GM19025 (cell line): ENCODE data around the gene EMP2.

Experiments used
- ATAC-seq: cut with Tn5 transposase; IDR thresholded peaks from one replicate; pipeline ENCODE4 v1.9.1; 2021; ENCODE audit warnings: mild to moderate bottlenecking, low read depth, moderate library complexity; ENCODE audit not compliant: unreplicated experiment

The EMP2 gene

DNA sequence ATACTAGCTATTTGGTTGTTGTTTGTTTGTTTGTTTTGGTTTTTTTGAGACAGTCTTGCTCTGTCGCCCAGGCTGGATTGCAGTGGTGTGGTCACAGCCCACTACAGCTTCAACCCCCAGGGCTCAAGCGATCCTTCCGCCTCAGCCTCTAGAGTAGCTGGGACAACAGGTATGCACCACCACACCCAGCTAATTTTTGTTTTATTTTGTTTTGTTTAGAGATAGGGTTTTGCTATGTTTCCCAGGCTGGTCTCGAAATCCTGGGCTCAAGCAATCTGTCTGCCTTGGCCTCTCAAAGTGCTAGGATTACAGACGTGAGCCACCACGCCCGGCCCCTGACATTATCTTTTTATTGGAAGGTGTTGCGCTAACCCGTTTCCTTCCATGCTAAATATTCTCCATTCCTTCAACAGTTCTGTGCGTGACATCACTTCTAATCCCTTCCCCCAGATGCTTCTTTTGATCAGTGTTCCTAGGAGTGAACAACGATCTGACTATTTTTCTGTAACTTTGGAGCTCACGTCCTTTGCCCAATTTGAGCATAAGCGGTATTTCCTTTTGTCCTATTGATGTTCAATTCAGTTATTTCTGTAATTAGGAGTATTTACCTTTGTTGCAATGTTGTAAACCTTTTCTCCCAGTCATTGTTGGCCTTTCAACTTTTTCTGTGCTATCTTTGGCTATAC lies 30.2 kb upstream of the EMP2 start:
- no peak for ATAC-seq

DNA sequence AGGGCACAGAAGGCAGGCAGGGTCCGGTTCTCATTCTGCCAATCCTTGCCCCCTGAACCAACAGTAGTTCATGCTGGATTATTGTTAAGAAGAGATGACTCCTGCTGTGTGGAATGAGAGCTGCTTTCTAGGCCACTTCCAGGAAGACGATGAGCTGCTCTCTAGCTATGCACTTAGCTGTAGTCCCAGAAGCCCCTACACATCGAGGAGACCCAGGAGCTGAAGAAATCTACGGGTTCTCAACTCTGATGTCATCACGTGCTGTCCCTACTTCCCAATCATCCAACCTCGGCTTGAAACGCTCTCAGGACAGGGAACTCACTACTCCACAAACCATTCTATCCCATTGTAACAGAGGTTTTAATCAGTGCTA lies 29.0 kb upstream of the EMP2 start:
- no peak for ATAC-seq

DNA sequence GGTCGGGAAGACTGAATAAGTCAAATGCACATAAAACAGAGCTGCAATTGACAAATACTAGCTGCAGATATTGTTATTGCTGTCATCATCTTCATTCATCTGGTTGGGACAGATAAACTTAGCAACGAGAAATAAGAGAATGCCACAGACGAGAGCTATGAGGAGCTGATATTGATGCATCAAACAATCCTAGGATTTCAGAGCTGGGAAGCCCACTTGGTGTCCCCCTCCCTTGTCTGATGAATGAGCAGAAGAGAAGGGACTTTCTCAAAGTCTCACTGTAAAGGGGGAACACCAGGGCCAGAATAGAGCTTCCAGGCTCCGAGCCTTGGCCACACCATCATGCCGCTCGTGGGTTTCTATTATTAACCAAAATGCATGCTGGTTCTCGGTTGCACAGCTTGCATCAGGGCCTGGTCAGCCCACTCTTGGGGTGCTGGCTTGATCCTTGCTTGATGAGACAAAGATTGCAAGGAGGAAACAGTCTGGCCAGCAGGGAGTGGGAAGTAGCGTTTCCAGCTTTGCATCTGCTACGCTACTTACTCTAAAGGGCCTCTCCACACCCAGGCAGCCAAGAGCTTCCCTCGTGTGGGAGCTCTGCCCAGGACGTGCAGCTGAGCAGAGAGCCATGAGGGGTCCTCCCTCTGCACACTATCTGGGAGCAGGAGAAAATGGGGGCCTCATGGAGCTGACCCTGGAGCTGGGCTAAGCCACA lies 28.4 kb upstream of the EMP2 start:
- ATAC-seq, result no peak

- ATAC-seq, result no peak
Observed at GRCh38 chr16:10607157-10607556, 26.8 kb upstream of the EMP2 start.

GRCh38 chr16:10606607-10607006 lies 26.2 kb upstream of the EMP2 start:
- ATAC-seq, result no peak

DNA sequence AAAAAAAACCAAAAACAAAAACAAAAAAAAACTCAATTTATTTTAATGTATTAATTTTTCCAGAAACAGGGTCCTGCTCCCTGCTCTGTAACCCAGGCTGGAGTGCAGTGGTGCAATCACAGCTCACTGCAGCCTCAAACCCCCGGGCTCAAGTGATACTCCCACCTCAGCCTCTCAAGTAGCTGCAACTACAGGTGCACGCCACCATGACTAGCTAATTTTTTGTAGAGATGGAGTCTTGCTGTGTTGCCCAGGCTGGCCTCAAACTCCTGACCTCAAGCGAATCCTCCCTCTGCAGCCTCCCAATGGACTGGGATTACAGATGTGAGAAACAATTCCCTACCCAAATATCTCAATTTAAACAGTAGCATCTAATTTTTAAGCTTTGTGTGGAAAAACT lies 25.2 kb upstream of the EMP2 start:
- no peak for ATAC-seq

DNA sequence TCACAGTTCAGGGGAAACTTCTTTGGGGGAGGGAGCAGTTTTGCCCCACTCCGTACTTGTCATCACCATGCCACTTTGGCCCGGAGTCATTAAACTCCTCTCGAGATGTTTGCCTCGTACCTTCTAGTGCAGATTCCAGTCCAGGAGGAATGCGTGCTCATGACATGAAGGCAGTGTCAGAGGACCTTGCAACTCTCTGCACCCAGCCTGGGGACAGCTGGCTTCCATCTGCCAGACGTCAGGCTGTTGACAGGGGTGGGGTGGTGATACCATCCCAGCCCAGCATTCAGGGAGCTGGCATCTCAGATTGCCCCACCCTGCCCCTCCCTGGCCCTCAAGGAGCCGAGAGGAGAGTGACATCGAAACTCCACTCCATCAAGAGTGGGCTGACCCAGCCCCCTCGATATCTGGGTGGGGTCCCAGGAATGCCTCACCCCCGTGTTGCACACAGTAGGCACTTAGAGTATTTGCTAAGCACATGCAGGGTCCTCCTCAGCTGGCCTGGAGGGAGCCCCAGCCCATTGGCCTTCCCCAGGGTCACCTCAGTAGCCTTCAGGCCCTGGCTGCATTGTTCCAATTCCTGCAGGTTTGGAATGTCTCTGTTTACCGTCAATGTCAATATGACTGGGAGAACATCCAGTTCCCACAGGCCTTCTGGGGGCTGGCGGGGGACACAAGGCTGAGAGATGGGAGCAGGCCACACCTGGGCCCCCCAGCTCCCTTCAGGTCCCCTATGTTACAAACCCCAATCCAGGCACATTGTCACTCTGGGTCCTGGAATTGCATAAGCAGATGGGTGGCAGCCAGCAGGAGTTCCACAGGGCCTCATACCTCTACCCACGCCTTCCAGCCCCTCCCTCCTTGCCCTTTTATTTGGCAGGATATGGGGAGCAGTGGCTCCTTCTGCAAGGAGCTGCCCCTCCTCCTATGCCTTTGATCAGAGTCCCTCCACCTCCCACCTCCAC lies 21.3 kb upstream of the EMP2 start:
- no peak for ATAC-seq

- no peak for ATAC-seq
Observed at GRCh38 chr16:10600782-10601443, 20.5 kb upstream of the EMP2 start.

GRCh38 chr16:10599626-10600025 lies 19.2 kb upstream of the EMP2 start:
- no peak for ATAC-seq

DNA sequence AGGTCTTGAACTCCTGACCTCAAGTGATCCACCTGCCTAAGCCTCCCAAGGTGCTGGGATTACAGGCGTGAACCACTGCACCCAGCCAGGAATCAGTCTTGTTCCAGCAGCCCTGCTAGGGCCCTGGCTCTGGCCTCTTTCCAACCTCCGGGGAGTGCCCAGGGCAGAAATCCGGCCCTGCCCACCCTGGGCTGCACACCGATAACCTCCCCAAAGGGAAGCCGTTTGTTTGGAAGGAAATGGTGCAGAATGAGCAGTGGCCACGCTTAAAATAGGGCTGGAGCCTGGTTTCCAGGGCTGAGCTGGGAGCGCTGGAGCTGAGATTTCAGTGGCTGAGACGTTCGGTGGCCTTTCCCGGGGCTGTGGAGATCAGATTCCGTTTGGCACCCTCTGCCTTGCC lies 17.8 kb upstream of the EMP2 start:
- no peak for ATAC-seq

- ATAC-seq, result no peak
Observed at GRCh38 chr16:10597187-10597601, 16.8 kb upstream of the EMP2 start.

GRCh38 chr16:10594312-10594950 lies 14.0 kb upstream of the EMP2 start:
- ATAC-seq, result no peak

GRCh38 chr16:10592611-10593010 lies 12.2 kb upstream of the EMP2 start:
- ATAC-seq, result no peak

DNA sequence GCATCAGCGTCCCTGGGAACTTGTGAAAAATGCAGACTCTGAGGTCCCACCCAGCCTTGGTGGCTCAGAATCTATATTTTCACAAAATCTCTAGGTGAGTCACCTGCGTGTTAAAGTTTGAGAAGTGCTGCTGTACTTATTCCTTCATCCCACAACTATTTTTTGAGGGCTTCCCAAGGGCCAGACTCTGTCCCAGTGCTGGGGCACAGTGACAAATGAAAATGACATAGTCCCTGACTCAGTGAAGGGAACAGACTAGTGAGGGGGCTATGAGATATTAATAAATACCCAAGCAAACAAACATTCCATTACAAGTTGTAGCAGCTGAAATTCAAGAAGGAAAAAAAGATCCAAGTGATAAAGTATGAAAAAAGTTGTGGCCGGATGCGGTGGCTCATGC lies 9.9 kb upstream of the EMP2 start:
- no peak for ATAC-seq

GRCh38 chr16:10589109-10589508 lies 8.7 kb upstream of the EMP2 start:
- no peak for ATAC-seq

DNA sequence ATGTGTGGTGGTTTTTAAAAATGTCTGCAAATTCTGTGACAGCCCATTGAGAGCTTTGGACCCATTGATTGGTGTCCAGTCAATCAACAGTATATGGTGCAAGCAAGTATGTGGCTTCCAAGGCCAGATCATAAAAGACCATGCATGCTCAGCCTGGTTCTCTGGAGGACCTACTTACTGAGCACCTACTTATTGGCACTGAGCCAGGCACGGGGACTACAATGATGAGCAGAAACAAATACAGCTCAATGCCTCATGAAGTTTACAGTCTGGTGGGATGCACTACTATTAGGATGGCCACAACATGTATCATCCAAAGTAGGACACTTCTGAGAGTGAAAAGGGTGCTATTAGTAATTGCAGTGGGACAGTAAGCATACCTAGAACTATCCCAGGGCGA lies 7.2 kb upstream of the EMP2 start:
- no peak for ATAC-seq

- ATAC-seq, result no peak
Observed at GRCh38 chr16:10584981-10585438, 4.6 kb upstream of the EMP2 start.

DNA sequence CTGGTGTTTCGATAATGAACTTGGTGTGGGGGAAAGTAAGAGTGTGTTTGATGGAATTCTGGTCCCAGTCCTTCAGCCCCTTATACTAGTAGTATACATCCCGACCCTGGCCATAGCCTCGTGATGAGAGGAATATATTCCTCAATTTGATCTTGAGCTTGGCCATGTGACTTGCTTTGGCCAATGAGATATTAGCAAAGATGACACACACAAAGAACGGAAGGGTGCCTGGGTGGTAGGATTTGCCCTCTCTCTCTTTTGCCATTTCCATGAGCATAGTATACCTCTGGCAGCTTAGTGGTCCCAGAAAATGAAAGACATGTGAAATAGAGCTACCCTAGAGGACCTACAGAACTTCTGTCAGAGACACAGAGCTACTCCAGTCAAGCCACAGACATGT lies 2.9 kb upstream of the EMP2 start:
- ATAC-seq, result no peak

- ATAC-seq, result no peak
Observed at GRCh38 chr16:10581507-10581906, 1.1 kb upstream of the EMP2 start.

DNA sequence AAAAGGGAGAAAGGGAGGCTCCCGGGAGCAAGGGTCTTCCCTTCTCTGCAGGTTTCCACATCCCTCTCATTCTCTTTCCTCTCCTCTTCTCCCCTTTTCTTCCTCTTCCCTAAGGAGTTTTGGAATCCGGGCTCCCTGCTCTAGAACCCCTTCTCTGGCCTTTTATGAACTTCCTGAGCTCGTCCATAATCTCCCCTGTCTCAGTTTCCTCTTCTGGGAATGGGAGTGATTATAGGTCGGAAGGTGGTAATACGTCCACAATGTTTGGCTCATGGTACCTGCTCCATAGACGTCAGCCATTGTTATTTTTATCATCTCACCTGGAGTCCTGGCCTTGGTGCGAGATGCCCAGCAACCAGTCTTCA lies 467 bp upstream of the EMP2 start:
- ATAC-seq, result no peak
